PC-3 (cell line): ENCODE data around the gene ZCCHC14. TPM values are rescaled to one million over a fixed set of nuclear protein-coding genes. Genes with fewer than 3 reads are reported as not detected.

Experiments
- ATAC-seq: fragments of 200-7000 bp; cut with Tn5 transposase; 2 replicates; pipeline ENCODE4 v1.9.1; 2020; ENCODE audit warnings: mild to moderate bottlenecking, moderate library complexity
- BruUV-seq: library from RNA; stranded (reverse); fragments of 400-500 nt; replicated peaks from 2 replicates; lab custom pipeline; 2021; lab: Mats Ljungman, UMichigan
- CTCF ChIA-PET: fragments of 300-600 bp; sonication (Branson Sonifier 250); formaldehyde crosslinking; loops from one replicate; lab custom pipeline; 2022; ENCODE audit warnings: antibody characterized with exemption; lab: Charles Lee
- POLR2A ChIA-PET: fragments of 300-600 bp; sonication (Branson Sonifier 250); formaldehyde crosslinking; loops from one replicate; lab custom pipeline; 2022; ENCODE audit warnings: antibody characterized with exemption; ENCODE audit not compliant: unreplicated experiment; lab: Charles Lee
- DNase-seq: peaks from one replicate; pipeline ENCODE4 v3.0.0-alpha.2; 2015
- H2AFZ ChIP-seq: fragments of 300-600 bp; sonication (generic); 2 replicates; pipeline ENCODE4 v1.6.0; 2016; ENCODE audit warnings: antibody characterized with exemption, low read length
- H3F3A ChIP-seq: fragments of 300-600 bp; sonication (generic); one replicate; pipeline ENCODE4 v1.6.0; 2017; ENCODE audit warnings: antibody characterized with exemption, low read length, control low read depth, mild to moderate bottlenecking; ENCODE audit not compliant: unreplicated experiment
- H3K27ac ChIP-seq: fragments of 300-600 bp; sonication (generic); 2 replicates; pipeline ENCODE4 v1.5.1; 2016; ENCODE audit warnings: mild to moderate bottlenecking, low read length
- H3K27me3 ChIP-seq: fragments of 300-600 bp; sonication (generic); 2 replicates; pipeline ENCODE4 v1.6.1; 2016; ENCODE audit warnings: low read length, mixed read lengths
- H3K36me3 ChIP-seq: fragments of 300-600 bp; sonication (generic); 2 replicates; pipeline ENCODE4 v1.6.1; 2016; ENCODE audit warnings: low read depth, mixed run types, low read length, mixed read lengths
- H3K4me1 ChIP-seq: fragments of 300-600 bp; sonication (generic); 2 replicates; pipeline ENCODE4 v1.5.1; 2016; ENCODE audit warnings: low read length; ENCODE audit not compliant: insufficient read depth
- H3K4me2 ChIP-seq: fragments of 300-600 bp; sonication (generic); 2 replicates; pipeline ENCODE4 v1.6.0; 2016; ENCODE audit warnings: low read length
- H3K4me3 ChIP-seq: fragments of 300-600 bp; sonication (generic); 2 replicates; pipeline ENCODE4 v1.5.1; 2016; ENCODE audit warnings: mild to moderate bottlenecking, low read length, mixed read lengths
- H3K79me2 ChIP-seq: fragments of 300-600 bp; sonication (generic); 2 replicates; pipeline ENCODE4 v1.6.1; 2017; ENCODE audit warnings: low read length, mixed read lengths
- H3K9ac ChIP-seq: fragments of 300-600 bp; sonication (generic); 2 replicates; pipeline ENCODE4 v1.6.0; 2016; ENCODE audit warnings: mild to moderate bottlenecking, low read length
- H3K9me2 ChIP-seq: fragments of 300-600 bp; sonication (generic); replicated peaks from 2 replicates; pipeline ENCODE4 v1.6.1; 2016; ENCODE audit warnings: mixed run types, low read length, mixed read lengths
- H3K9me3 ChIP-seq: fragments of 300-600 bp; sonication (generic); 2 replicates; pipeline ENCODE4 v1.6.1; 2016; ENCODE audit warnings: low read length, mixed read lengths
- H4K20me1 ChIP-seq: fragments of 300-600 bp; sonication (generic); 2 replicates; pipeline ENCODE4 v1.6.1; 2016; ENCODE audit warnings: low read length, mixed read lengths
- CTCF ChIP-seq: fragments of 300-600 bp; sonication (generic); conservative IDR thresholded peaks from 2 replicates; pipeline ENCODE4 v1.5.1; 2017; ENCODE audit warnings: antibody characterized with exemption, low read depth, mild to moderate bottlenecking, low read length
- EZH2 ChIP-seq: fragments of 300-600 bp; sonication (generic); IDR thresholded peaks from one replicate; pipeline ENCODE4 v1.6.1; 2017; ENCODE audit warnings: antibody characterized with exemption, mild to moderate bottlenecking, low read length; ENCODE audit not compliant: unreplicated experiment
- EZH2phosphoT487 ChIP-seq: fragments of 300-600 bp; sonication (generic); IDR thresholded peaks from 2 replicates; pipeline ENCODE4 v1.6.1; 2018; ENCODE audit warnings: mild to moderate bottlenecking, antibody characterized with exemption, low read length, borderline replicate concordance
- intact Hi-C: fragments of 100-400 bp; cut with micrococcal nuclease; formaldehyde crosslinking; loops from 2 replicates; pipeline ENCODE4 v1.9.0; 2023
- total RNA-seq: library from RNA; depleted of rRNA; stranded (reverse); fragments of >200 nt; gene quantifications from 2 replicates; pipeline ENCODE4 v1.2.3, GENCODE V29; 2014

Gene ZCCHC14
- total RNA-seq, 1 experiment from 2014 or later, result 5.3 TPM

GRCh38 chr16:87465879-87466278, 26.9 kb downstream of the ZCCHC14 start:
- peak overlapping the region; percentile 80 for H3K4me2 ChIP-seq
- no peaks in the 10 kb centered on the region for H4K20me1 ChIP-seq
- peaks cover 36% of the 10 kb centered on the region for H3K4me1 ChIP-seq
- BruUV-seq, result no TSS peak
- POLR2A ChIA-PET, result interaction anchor here (0.5 to 0.6 kb wide), 2 partner anchors 82 to 862 kb away, joined by 3 to 26 read pairs; no protein-coding TSS in a partner anchor
- H2AFZ ChIP-seq, result no peak overlapping the region
- no peaks in the 10 kb centered on the region for H3K36me3 ChIP-seq
- H3K4me3 ChIP-seq, result peak overlapping the region; percentile 11; the same call in 1 of the 2 replicates
- H3F3A ChIP-seq, result no peaks in the 10 kb centered on the region
- TF ChIP-seq CTCF (no peak), EZH2phosphoT487 (no peak), EZH2 (no peak)
- CTCF ChIA-PET, result no interaction called here
- peak overlapping the region; percentile 87 for H3K27ac ChIP-seq
- no peaks in the 10 kb centered on the region for H3K9me3 ChIP-seq
- H3K79me2 ChIP-seq, result peaks cover 60% of the 10 kb centered on the region
- H3K9me2 ChIP-seq, result no peaks in the 10 kb centered on the region
- peak overlapping the region; percentile 18; the same call in 1 of the 2 replicates for H3K9ac ChIP-seq
- DNase-seq (no peak), ATAC-seq (no peak)
- intact Hi-C loops, result loop anchor here (2.0 to 10.0 kb wide), 2 partner anchors 25 to 51 kb away; no protein-coding TSS in a partner anchor
- H3K27me3 ChIP-seq, result no peaks in the 10 kb centered on the region

- Histone ChIP-seq H3K9me2 (no peaks in the 10 kb centered on the region), H3F3A (no peaks in the 10 kb centered on the region), H3K79me2 (peaks cover 60% of the 10 kb centered on the region), H3K9ac (peak overlapping the region; percentile 53), H3K4me2 (peak overlapping the region; percentile 80), H3K9me3 (no peaks in the 10 kb centered on the region), H3K4me1 (peaks cover 36% of the 10 kb centered on the region), H4K20me1 (no peaks in the 10 kb centered on the region), H2AFZ (no peak overlapping the region), H3K36me3 (no peaks in the 10 kb centered on the region), H3K27me3 (no peaks in the 10 kb centered on the region), H3K4me3 (peak overlapping the region; percentile 51), H3K27ac (peak overlapping the region; percentile 87)
- ChIA-PET POLR2A (interaction anchor here (0.5 to 0.6 kb wide), 3 partner anchors 7 to 861 kb away, joined by 3 to 26 read pairs (median 5); no protein-coding TSS in a partner anchor), CTCF (interaction anchor here (0.7 kb wide), 1 partner anchor 54 kb away, joined by 3 read pairs; no protein-coding TSS in a partner anchor)
- TF ChIP-seq EZH2phosphoT487 (no peak), CTCF (no peak), EZH2 (no peak)
- BruUV-seq, result no TSS peak
- DNase-seq, result peak; percentile 84
- ATAC-seq, result peak; percentile 74
- intact Hi-C loops, result loop anchor here (2.0 to 10.0 kb wide), 2 partner anchors 25 to 51 kb away; no protein-coding TSS in a partner anchor
These were observed 27.5 kb downstream of the ZCCHC14 start for GRCh38 chr16:87465306-87465705.
